Panc1 (cell line): ENCODE results near the gene DOCK1. TPM values are rescaled to one million over a fixed set of nuclear protein-coding genes. Genes with fewer than 3 reads are reported as not detected.

Source experiments
- ATAC-seq: fragments of 200-7000 bp; cut with Tn5 transposase; 2 replicates; pipeline ENCODE4 v1.9.1; 2020; ENCODE audit warnings: mild to moderate bottlenecking, moderate library complexity
- BruUV-seq: library from RNA; stranded (reverse); fragments of 400-500 nt; replicated peaks from 2 replicates; lab custom pipeline; 2021; lab: Mats Ljungman, UMichigan
- CTCF ChIA-PET: fragments of 300-600 bp; sonication (Branson Sonifier 250); formaldehyde crosslinking; loops from one replicate; lab custom pipeline; 2022; ENCODE audit warnings: antibody characterized with exemption; lab: Charles Lee
- POLR2A ChIA-PET: fragments of 300-600 bp; sonication (Branson Sonifier 250); formaldehyde crosslinking; loops from one replicate; lab custom pipeline; 2022; ENCODE audit warnings: antibody characterized with exemption; lab: Charles Lee
- DNase-seq: peaks from one replicate; pipeline ENCODE4 v3.0.0-alpha.2; 2010; ENCODE audit warnings: low read depth, low spot score
- H3K27ac ChIP-seq: 2 replicates; pipeline ENCODE4 v1.5.1; 2011; ENCODE audit warnings: mild to moderate bottlenecking, low read length, inconsistent platforms
- H3K27me3 ChIP-seq: fragments of 200-500 bp; sonication (Bioruptor generic); 2 replicates; pipeline ENCODE4 v1.6.0; 2014; ENCODE audit warnings: low read length, inconsistent platforms; ENCODE audit not compliant: control insufficient read depth, insufficient read depth
- H3K36me3 ChIP-seq: fragments of 200-500 bp; sonication (Bioruptor generic); 2 replicates; pipeline ENCODE4 v1.5.1; 2014; ENCODE audit warnings: inconsistent platforms, mild to moderate bottlenecking, low read length, moderate library complexity; ENCODE audit not compliant: control insufficient read depth, insufficient read depth
- H3K4me1 ChIP-seq: 2 replicates; pipeline ENCODE4 v1.5.1; 2011; ENCODE audit warnings: inconsistent platforms, mild to moderate bottlenecking, low read length, moderate library complexity; ENCODE audit not compliant: control insufficient read depth, insufficient read depth
- H3K4me3 ChIP-seq, 2 experiments: 2 replicates each; pipeline ENCODE4 v1.5.1; 2011 to 2012; ENCODE audit warnings: low read depth in 2 of 2, low read length in 2 of 2, mild to moderate bottlenecking in 2 of 2, inconsistent platforms in 1 of 2, moderate library complexity in 1 of 2
- H3K9me3 ChIP-seq: fragments of 200-500 bp; sonication (Bioruptor generic); 2 replicates; pipeline ENCODE4 v1.5.1; 2014; ENCODE audit warnings: low read depth, mild to moderate bottlenecking, inconsistent platforms, low read length, moderate library complexity; ENCODE audit not compliant: control insufficient read depth, insufficient read depth
- CTCF ChIP-seq: fragments of 450-650 bp; IDR thresholded peaks from 2 replicates; pipeline ENCODE4 v1.5.1; 2017; ENCODE audit warnings: mild to moderate bottlenecking
- POLR2AphosphoS5 ChIP-seq: IDR thresholded peaks from 2 replicates; pipeline ENCODE4 v1.6.1; 2012; ENCODE audit warnings: mild to moderate bottlenecking, low read depth, low read length, moderate library complexity
- REST ChIP-seq, 2 experiments: IDR thresholded peaks; 2 replicates each; pipeline ENCODE4 v1.6.1; 2011 to 2012; ENCODE audit warnings: low read depth in 2 of 2, control low read depth in 1 of 2, low read length in 1 of 2, mild to moderate bottlenecking in 1 of 2, moderate library complexity in 1 of 2; ENCODE audit not compliant: insufficient read depth in 1 of 2
- SIN3A ChIP-seq: IDR thresholded peaks from 2 replicates; pipeline ENCODE4 v1.6.1; 2012; ENCODE audit warnings: low read depth, mild to moderate bottlenecking, low read length, moderate library complexity, borderline replicate concordance; ENCODE audit not compliant: insufficient read depth
- TCF7L2 ChIP-seq: IDR thresholded peaks from 2 replicates; pipeline ENCODE4 v1.6.1; 2011; ENCODE audit warnings: mild to moderate bottlenecking, low read depth, low read length, inconsistent platforms
- in situ Hi-C: cut with HindIII; loops from 2 replicates; pipeline ENCODE4 v1.10.0; 2016; ENCODE audit warnings: low sequenced_read_pairs, low pct_unique_long_range_greater_than_20kb
- intact Hi-C: fragments of 100-400 bp; cut with micrococcal nuclease; formaldehyde crosslinking; loops from one replicate; pipeline ENCODE4 v1.10.0; 2022; ENCODE audit not compliant: unreplicated experiment
- total RNA-seq: library from RNA; stranded (reverse); gene quantifications from one replicate; pipeline ENCODE4 v1.2.1, GENCODE V29; 2021; ENCODE audit not compliant: unreplicated experiment

The DOCK1 gene
- total RNA-seq, 1 experiment from 2014 or later = 67.6 TPM

GRCh38 chr10:127041552-127041951 is 136.3 kb downstream of the DOCK1 start:
- ChIA-PET POLR2A (no interaction called here), CTCF (no interaction called here)
- H3K4me1 ChIP-seq = no peaks in the 10 kb centered on the region
- ATAC-seq (no peak), DNase-seq (no peak)
- no TSS peak for BruUV-seq
- peaks cover 12% of the 10 kb centered on the region for H3K36me3 ChIP-seq
- no peaks in the 10 kb centered on the region for H3K9me3 ChIP-seq
- in situ Hi-C loops (no loop called here), intact Hi-C loops (no loop called here)
- no peak overlapping the region for H3K27ac ChIP-seq
- H3K27me3 ChIP-seq = no peaks in the 10 kb centered on the region
- no peak for TF ChIP-seq TCF7L2
- no peak for TF ChIP-seq CTCF
- TF ChIP-seq SIN3A = no peak
- no peak for TF ChIP-seq REST (IDR thresholded peaks at IDR 0.05; ENCODE audit: insufficient read depth in 1 of 2, low read depth in 2 of 2, low read length in 1 of 2)
- TF ChIP-seq POLR2AphosphoS5 = no peak
- H3K4me3 ChIP-seq = no peak overlapping the region

GRCh38 chr10:127043301-127043700 is 138.1 kb downstream of the DOCK1 start:
- no peaks in the 10 kb centered on the region for H3K9me3 ChIP-seq
- ChIA-PET POLR2A (no interaction called here), CTCF (no interaction called here)
- H3K4me1 ChIP-seq = no peaks in the 10 kb centered on the region
- no peak overlapping the region for H3K4me3 ChIP-seq
- peaks cover 12% of the 10 kb centered on the region for H3K36me3 ChIP-seq
- no peaks in the 10 kb centered on the region for H3K27me3 ChIP-seq
- intact Hi-C loops (no loop called here), in situ Hi-C loops (no loop called here)
- TF ChIP-seq REST (IDR thresholded peaks at IDR 0.05; ENCODE audit: insufficient read depth in 1 of 2, low read depth in 2 of 2, low read length in 1 of 2) (no peak), CTCF (no peak), TCF7L2 (no peak), POLR2AphosphoS5 (no peak), SIN3A (no peak)
- no TSS peak for BruUV-seq
- ATAC-seq (no peak), DNase-seq (no peak)
- H3K27ac ChIP-seq = no peak overlapping the region
